MCF 10A (cell line): ENCODE measurements around the gene PRSS36. TPM values are rescaled to one million over a fixed set of nuclear protein-coding genes. Genes with fewer than 3 reads are reported as not detected.

Source experiments
- BruUV-seq: library from RNA; stranded (reverse); fragments of 400-500 nt; replicated peaks from 2 replicates; lab custom pipeline; 2021; lab: Mats Ljungman, UMichigan
- CTCF ChIA-PET: fragments of 300-600 bp; sonication (Branson Sonifier 250); formaldehyde crosslinking; extraction: SDS; loops from one replicate; lab custom pipeline; 2021; ENCODE audit warnings: antibody characterized with exemption, inconsistent platforms; lab: Yijun Ruan, JAX
- POLR2A ChIA-PET: fragments of 300-600, 350-650 bp; sonication (Branson Sonifier 250); formaldehyde crosslinking; extraction: SDS; loops from one replicate; lab custom pipeline; 2020; ENCODE audit warnings: antibody characterized with exemption, inconsistent platforms; lab: Yijun Ruan, JAX
- DNase-seq: peaks from one replicate; pipeline ENCODE4 v3.0.0-alpha.2; 2018; ENCODE audit not compliant: unreplicated experiment
- H3K27ac Mint-ChIP-seq: one replicate; pipeline ENCODE4 v1.8.0; 2022; ENCODE audit warnings: mild to moderate bottlenecking, low read depth, mixed read lengths; ENCODE audit not compliant: unreplicated experiment
- H3K27me3 Mint-ChIP-seq: one replicate; pipeline ENCODE4 v1.8.0; 2022; ENCODE audit warnings: mixed read lengths; ENCODE audit not compliant: insufficient read depth, unreplicated experiment
- H3K36me3 Mint-ChIP-seq: one replicate; pipeline ENCODE4 v1.8.0; 2022; ENCODE audit warnings: mild to moderate bottlenecking, moderate library complexity, mixed read lengths; ENCODE audit not compliant: insufficient read depth, unreplicated experiment
- H3K4me1 Mint-ChIP-seq: one replicate; pipeline ENCODE4 v1.8.0; 2022; ENCODE audit warnings: mixed read lengths; ENCODE audit not compliant: insufficient read depth, unreplicated experiment
- H3K4me3 Mint-ChIP-seq: one replicate; pipeline ENCODE4 v1.8.0; 2022; ENCODE audit warnings: mild to moderate bottlenecking, moderate library complexity, mixed read lengths; ENCODE audit not compliant: unreplicated experiment
- H3K9me3 Mint-ChIP-seq: one replicate; pipeline ENCODE4 v1.8.0; 2022; ENCODE audit warnings: mixed read lengths; ENCODE audit not compliant: unreplicated experiment
- CTCF ChIP-seq: fragments of 200-600 bp; IDR thresholded peaks from one replicate; pipeline ENCODE4 v1.8.0; 2022; ENCODE audit warnings: antibody characterized with exemption, mild to moderate bottlenecking; ENCODE audit not compliant: unreplicated experiment
- intact Hi-C: fragments of 100-400 bp; cut with micrococcal nuclease; formaldehyde crosslinking; loops from 2 replicates; pipeline ENCODE4 v1.14.1; 2022
- total RNA-seq: library from RNA; stranded (reverse); gene quantifications from 2 replicates; pipeline ENCODE4 v1.2.3, GENCODE V29; 2022

The PRSS36 gene
- total RNA-seq, 1 experiment from 2014 or later = 1.0 TPM

- CTCF ChIA-PET = interaction anchor here (1.1 to 1.2 kb wide), 2 partner anchors 9 to 10 kb away, joined by 3 to 4 read pairs; no protein-coding TSS in a partner anchor
- Mint-ChIP-seq H3K27ac (no peak overlapping the region), H3K4me3 (no peak overlapping the region), H3K9me3 (no peaks in the 10 kb centered on the region), H3K27me3 (no peaks in the 10 kb centered on the region), H3K4me1 (peaks cover 19% of the 10 kb centered on the region), H3K36me3 (peaks cover 24% of the 10 kb centered on the region)
- no peak for DNase-seq
- POLR2A ChIA-PET = interaction anchor here (1.0 to 12.0 kb wide), 3 partner anchors 9 to 47 kb away, joined by 3 to 201 read pairs (median 20); partner anchors contain the start of genes FUS and KAT8
- TF ChIP-seq CTCF = no peak
- BruUV-seq = no TSS peak
- intact Hi-C loops = no loop called here
Measured at GRCh38 chr16:31132303-31132979, 17.4 kb downstream of the PRSS36 start.

GRCh38 chr16:31131841-31132271 is 18.0 kb downstream of the PRSS36 start:
- no peak overlapping the region for H3K27ac Mint-ChIP-seq
- H3K27me3 Mint-ChIP-seq = no peaks in the 10 kb centered on the region

GRCh38 chr16:31131416-31131815 is 18.4 kb downstream of the PRSS36 start:
- CTCF ChIA-PET = interaction anchor here (0.7 to 1.2 kb wide), 2 partner anchors 11 to 23 kb away, joined by 3 to 4 read pairs; partner anchors contain the start of gene BCKDK
- TF ChIP-seq CTCF = no peak
- DNase-seq = no peak
- H3K4me1 Mint-ChIP-seq = peaks cover 19% of the 10 kb centered on the region
- intact Hi-C loops = no loop called here
- POLR2A ChIA-PET = interaction anchor here (1.3 to 12.0 kb wide), 3 partner anchors 11 to 35 kb away, joined by 6 to 201 read pairs (median 7); partner anchors contain the start of gene KAT8
- peaks cover 27% of the 10 kb centered on the region for H3K36me3 Mint-ChIP-seq
- H3K27me3 Mint-ChIP-seq = no peaks in the 10 kb centered on the region
- BruUV-seq = no TSS peak
- H3K9me3 Mint-ChIP-seq = no peaks in the 10 kb centered on the region
- no peak overlapping the region for H3K27ac Mint-ChIP-seq
- no peak overlapping the region for H3K4me3 Mint-ChIP-seq

More at GRCh38 chr16:31131841-31132271, 18.0 kb downstream of the PRSS36 start:
- CTCF ChIA-PET = interaction anchor here (1.2 kb wide), 1 partner anchor 10 kb away, joined by 4 read pairs; no protein-coding TSS in a partner anchor
- DNase-seq = no peak
- POLR2A ChIA-PET = interaction anchor here (1.3 to 12.0 kb wide), 3 partner anchors 10 to 36 kb away, joined by 6 to 201 read pairs (median 7); partner anchors contain the start of gene KAT8
- Mint-ChIP-seq H3K9me3 (no peaks in the 10 kb centered on the region), H3K4me3 (no peak overlapping the region), H3K36me3 (peaks cover 26% of the 10 kb centered on the region), H3K4me1 (peaks cover 19% of the 10 kb centered on the region)
- intact Hi-C loops = no loop called here
- TF ChIP-seq CTCF = no peak
- BruUV-seq = no TSS peak

GRCh38 chr16:31130899-31131298 is 19.0 kb downstream of the PRSS36 start:
- BruUV-seq = no TSS peak
- Mint-ChIP-seq H3K4me1 (peaks cover 15% of the 10 kb centered on the region), H3K27me3 (no peaks in the 10 kb centered on the region), H3K27ac (no peak overlapping the region), H3K36me3 (peaks cover 32% of the 10 kb centered on the region), H3K9me3 (no peaks in the 10 kb centered on the region), H3K4me3 (no peak overlapping the region)
- CTCF ChIA-PET = interaction anchor here (0.5 to 0.8 kb wide), 3 partner anchors 9 to 164 kb away, joined by 3 to 6 read pairs (median 3); partner anchors contain the start of gene BCKDK
- no peak for TF ChIP-seq CTCF
- POLR2A ChIA-PET = interaction anchor here (1.3 to 12.0 kb wide), 3 partner anchors 11 to 35 kb away, joined by 6 to 201 read pairs (median 7); partner anchors contain the start of gene KAT8
- intact Hi-C loops = no loop called here
- peak; percentile 59 for DNase-seq
